SK-N-SH (cell line): ENCODE results near the gene NCF2. TPM values are rescaled to one million over a fixed set of nuclear protein-coding genes. Genes with fewer than 3 reads are reported as not detected.

ENCODE experiments used
- CTCF ChIA-PET: fragments of 300-600, 350-600 bp; formaldehyde crosslinking; extraction: SDS; loops from one replicate; lab custom pipeline; 2021; lab: Yijun Ruan, JAX
- POLR2A ChIA-PET: fragments of 350-600 bp; sonication (Branson Sonifier 250); formaldehyde crosslinking; extraction: SDS; loops from one replicate; lab custom pipeline; 2020; ENCODE audit warnings: antibody characterized with exemption, inconsistent platforms; lab: Yijun Ruan, JAX
- DNase-seq: peaks from one replicate; pipeline ENCODE4 v3.0.0; 2012
- H2AFZ ChIP-seq: fragments of 200-600 bp; sonication (generic); 2 replicates; pipeline ENCODE4 v1.8.1; 2016; ENCODE audit warnings: antibody characterized with exemption, mild to moderate bottlenecking, low read depth
- H3F3A ChIP-seq: fragments of 200-600 bp; sonication (generic); replicated peaks from 2 replicates; pipeline ENCODE3; 2016; ENCODE audit warnings: antibody characterized with exemption, mild to moderate bottlenecking; ENCODE audit not compliant: insufficient read depth
- H3K27ac ChIP-seq, 2 experiments: fragments of 200-500 bp in 1 of 2; fragments of 200-600 bp in 1 of 2; sonication (Bioruptor generic) in 1 of 2; sonication (generic), shearing (Covaris generic) in 1 of 2; 2 replicates each; pipeline versions ENCODE4 v1.5.1 to v1.6.1; 2014 to 2016; ENCODE audit warnings: low read depth in 2 of 2, inconsistent platforms in 1 of 2, low read length in 1 of 2, mild to moderate bottlenecking in 1 of 2, mixed read lengths in 1 of 2
- H3K27me3 ChIP-seq: fragments of 200-600 bp; sonication (generic), shearing (Covaris generic); 2 replicates; pipeline ENCODE4 v1.6.1; 2016; ENCODE audit warnings: mixed run types; ENCODE audit not compliant: insufficient read depth
- H3K36me3 ChIP-seq, 2 experiments: fragments of 200-500 bp in 1 of 2; fragments of 200-600 bp in 1 of 2; sonication (Bioruptor generic) in 1 of 2; sonication (generic) in 1 of 2; replicated peaks in 1 of 2; 2 replicates each; pipeline versions ENCODE3 to v1.5.1; 2014 to 2016; ENCODE audit warnings: low read length in 1 of 2, mild to moderate bottlenecking in 1 of 2; ENCODE audit not compliant: insufficient read depth in 2 of 2, control insufficient read depth in 1 of 2
- H3K4me1 ChIP-seq, 2 experiments: fragments of 200-500 bp in 1 of 2; fragments of 200-600 bp in 1 of 2; sonication (Bioruptor generic) in 1 of 2; sonication (generic), shearing (Covaris generic) in 1 of 2; 2 replicates each; pipeline versions ENCODE4 v1.5.1 to v1.6.1; 2014 to 2016; ENCODE audit warnings: low read depth in 1 of 2, low read length in 1 of 2, mixed run types in 1 of 2; ENCODE audit not compliant: insufficient read depth in 2 of 2, control insufficient read depth in 1 of 2
- H3K4me2 ChIP-seq: fragments of 200-600 bp; sonication (generic), shearing (Covaris generic); 2 replicates; pipeline ENCODE4 v1.6.1; 2017; ENCODE audit warnings: mixed run types
- H3K4me3 ChIP-seq, 2 experiments: fragments of 200-500 bp in 1 of 2; fragments of 200-600 bp in 1 of 2; sonication (Bioruptor generic) in 1 of 2; sonication (generic), shearing (Covaris generic) in 1 of 2; 2 replicates each; pipeline versions ENCODE4 v1.5.1 to v1.8.1; 2014 to 2016; ENCODE audit warnings: low read depth in 2 of 2, inconsistent platforms in 1 of 2, low read length in 1 of 2, mild to moderate bottlenecking in 1 of 2, mixed read lengths in 1 of 2, moderate library complexity in 1 of 2
- H3K79me2 ChIP-seq: fragments of 200-600 bp; sonication (generic); 2 replicates; pipeline ENCODE4 v1.8.1; 2017; ENCODE audit warnings: mild to moderate bottlenecking; ENCODE audit not compliant: insufficient read depth
- H3K9ac ChIP-seq: fragments of 200-600 bp; sonication (generic); 2 replicates; pipeline ENCODE4 v1.6.1; 2017; ENCODE audit warnings: mixed run types
- H3K9me2 ChIP-seq: fragments of 200-600 bp; sonication (generic); 2 replicates; pipeline ENCODE4 v1.6.1; 2017; ENCODE audit warnings: mixed run types
- H3K9me3 ChIP-seq: fragments of 200-600 bp; sonication (generic); 2 replicates; pipeline ENCODE4 v1.6.1; 2017; ENCODE audit warnings: mixed run types, mild to moderate bottlenecking, moderate library complexity
- H4K20me1 ChIP-seq: fragments of 200-600 bp; sonication (generic); 2 replicates; pipeline ENCODE4 v1.6.1; 2017; ENCODE audit warnings: mild to moderate bottlenecking, mixed run types; ENCODE audit not compliant: insufficient read depth
- CHD2 ChIP-seq: fragments of 150-350 bp; IDR thresholded peaks from 2 replicates; pipeline ENCODE4 v1.6.1; 2018; ENCODE audit warnings: low read length; ENCODE audit not compliant: partially characterized antibody
- ELF1 ChIP-seq: IDR thresholded peaks from 2 replicates; pipeline ENCODE4 v1.4.0; 2012
- EP300 ChIP-seq, 2 experiments: IDR thresholded peaks; 2 replicates each; pipeline versions ENCODE4 v1.4.0 to v1.6.1; 2012; ENCODE audit warnings: borderline replicate concordance in 1 of 2, low read depth in 1 of 2, low read length in 1 of 2
- EZH2phosphoT487 ChIP-seq: fragments of 200-600 bp; sonication (generic); IDR thresholded peaks from 2 replicates; pipeline ENCODE4 v1.6.1; 2017; ENCODE audit warnings: low read depth, mixed run types, mild to moderate bottlenecking, antibody characterized with exemption, moderate library complexity, borderline replicate concordance
- FOSL2 ChIP-seq: IDR thresholded peaks from 2 replicates; pipeline ENCODE4 v1.4.0; 2012; ENCODE audit warnings: low read depth, mild to moderate bottlenecking, moderate library complexity, borderline replicate concordance
- FOXM1 ChIP-seq: IDR thresholded peaks from 2 replicates; pipeline ENCODE4 v1.4.0; 2012; ENCODE audit warnings: low read depth, mild to moderate bottlenecking
- GABPA ChIP-seq: IDR thresholded peaks from 2 replicates; pipeline ENCODE4 v1.4.0; 2012; ENCODE audit warnings: low read depth, mild to moderate bottlenecking
- GATA2 ChIP-seq: sonication (generic); formaldehyde crosslinking; IDR thresholded peaks from 2 replicates; pipeline ENCODE4 v1.5.0; 2020; ENCODE audit warnings: mild to moderate bottlenecking, missing genetic modification reagents
- JUND ChIP-seq: IDR thresholded peaks from 2 replicates; pipeline ENCODE4 v1.4.0; 2012
- NFIC ChIP-seq: IDR thresholded peaks from 2 replicates; pipeline ENCODE4 v1.4.0; 2012; ENCODE audit warnings: borderline replicate concordance
- NRF1 ChIP-seq: IDR thresholded peaks from 2 replicates; pipeline ENCODE4 v1.6.1; 2012; ENCODE audit warnings: low read depth, mild to moderate bottlenecking, low read length
- RAD21 ChIP-seq: IDR thresholded peaks from 2 replicates; pipeline ENCODE4 v1.6.1; 2012; ENCODE audit warnings: mild to moderate bottlenecking, low read length
- RXRA ChIP-seq: IDR thresholded peaks from 2 replicates; pipeline ENCODE4 v1.4.0; 2012; ENCODE audit warnings: low read depth, mild to moderate bottlenecking, borderline replicate concordance
- SIN3A ChIP-seq: IDR thresholded peaks from 2 replicates; pipeline ENCODE4 v1.6.1; 2012; ENCODE audit warnings: low read depth, mild to moderate bottlenecking, low read length, moderate library complexity, borderline replicate concordance
- TCF12 ChIP-seq: IDR thresholded peaks from 2 replicates; pipeline ENCODE4 v1.4.0; 2012
- USF1 ChIP-seq: IDR thresholded peaks from 2 replicates; pipeline ENCODE4 v1.4.0; 2012; ENCODE audit warnings: low read depth, borderline replicate concordance
- WGBS: methylation state at CpG from one replicate; pipeline ENCODE4 v1.1.6; 2017; ENCODE audit warnings: low lambda C conversion rate; 5-methylcytosine and 5-hydroxymethylcytosine counted together
- polyA plus RNA-seq, 3 experiments: library from polyadenylated mRNA; depleted of rRNA; stranded (reverse); fragments of >200 nt; gene quantifications; 2 replicates each; pipeline ENCODE4 v1.2.3, GENCODE V29; 2012
- TF ChIP-seq, protein P1 (sequence below): fragments of 150-350 bp; IDR thresholded peaks from 2 replicates; pipeline ENCODE4 v1.6.1; 2017; ENCODE audit warnings: antibody characterized with exemption, low read length, low read depth, borderline replicate concordance
- TF ChIP-seq, protein P2 (sequence below): fragments of 200-600 bp; sonication (generic); IDR thresholded peaks from 2 replicates; pipeline ENCODE4 v1.6.1; 2017; ENCODE audit warnings: antibody characterized with exemption, mild to moderate bottlenecking, moderate library complexity
- TF ChIP-seq, protein P3 (sequence below): IDR thresholded peaks from 2 replicates; pipeline ENCODE4; 2012

Gene NCF2
- polyA plus RNA-seq, 1 of the 3 experiments (the other 2 are of a cell fraction), result 2.0 TPM

DNA sequence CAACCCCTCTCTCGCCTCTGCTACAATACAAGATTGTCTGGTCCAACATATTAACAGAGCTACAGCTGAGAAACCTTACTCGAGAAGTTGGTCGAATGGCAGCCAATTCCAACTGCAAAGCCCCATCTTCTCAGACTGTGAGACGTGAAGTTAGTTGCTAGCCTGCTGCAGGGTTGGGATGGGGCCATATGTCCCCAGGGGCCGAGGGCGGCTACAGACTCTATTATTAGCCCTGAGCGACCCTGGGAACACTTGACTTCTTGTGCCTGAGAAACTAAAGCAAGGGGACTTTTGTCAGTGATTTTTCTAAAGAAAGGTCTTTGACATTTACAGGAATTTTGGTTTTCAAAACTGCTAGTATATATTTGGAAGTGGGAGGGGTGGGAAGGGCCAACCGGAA, 13.7 kb downstream of the NCF2 start:
- POLR2A ChIA-PET, result no interaction called here

GRCh38 chr1:183575606-183576005, 14.7 kb downstream of the NCF2 start:
- DNase-seq, result no peak
- no peaks in the 10 kb centered on the region for H3K9me3 ChIP-seq

More for the DNA sequence above, 13.7 kb downstream of the NCF2 start:
- peaks cover 4% of the 10 kb centered on the region for H3F3A ChIP-seq
- 78% methylated on average over 8 of the region's 8 CpGs for WGBS
- no peak overlapping the region for H3K27ac ChIP-seq
- H3K4me2 ChIP-seq, result no peak overlapping the region
- no peaks in the 10 kb centered on the region for H4K20me1 ChIP-seq
- no peak overlapping the region for H3K4me3 ChIP-seq
- no peak for TF ChIP-seq RAD21
- no peak for TF ChIP-seq NRF1
- no peak for TF ChIP-seq NFIC
- no peak for TF ChIP-seq ELF1
- no peak for TF ChIP-seq EZH2phosphoT487
- TF ChIP-seq JUND, result no peak
- TF ChIP-seq GATA2 (CRISPR knock-in tag), result no peak
- TF ChIP-seq, protein P1, sequence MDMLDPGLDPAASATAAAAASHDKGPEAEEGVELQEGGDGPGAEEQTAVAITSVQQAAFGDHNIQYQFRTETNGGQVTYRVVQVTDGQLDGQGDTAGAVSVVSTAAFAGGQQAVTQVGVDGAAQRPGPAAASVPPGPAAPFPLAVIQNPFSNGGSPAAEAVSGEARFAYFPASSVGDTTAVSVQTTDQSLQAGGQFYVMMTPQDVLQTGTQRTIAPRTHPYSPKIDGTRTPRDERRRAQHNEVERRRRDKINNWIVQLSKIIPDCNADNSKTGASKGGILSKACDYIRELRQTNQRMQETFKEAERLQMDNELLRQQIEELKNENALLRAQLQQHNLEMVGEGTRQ, result no peak
- TF ChIP-seq EP300 (IDR thresholded peaks at IDR 0.05; ENCODE audit: borderline replicate concordance in 1 of 2, low read depth in 1 of 2, low read length in 1 of 2), result no peak
- TF ChIP-seq SIN3A, result no peak
- H3K9me2 ChIP-seq, result no peaks in the 10 kb centered on the region
- no peak overlapping the region for H3K9ac ChIP-seq
- no peaks in the 10 kb centered on the region for H3K36me3 ChIP-seq
- no peaks in the 10 kb centered on the region for H3K79me2 ChIP-seq
- H3K4me1 ChIP-seq, result no peaks in the 10 kb centered on the region
- CTCF ChIA-PET, result interaction anchor here (0.5 to 1.6 kb wide), 2 partner anchors 32 to 210 kb away, joined by 3 read pairs; no protein-coding TSS in a partner anchor
- no peak overlapping the region for H2AFZ ChIP-seq
- H3K9me3 ChIP-seq, result no peaks in the 10 kb centered on the region
- DNase-seq, result no peak
- no peaks in the 10 kb centered on the region for H3K27me3 ChIP-seq

DNA sequence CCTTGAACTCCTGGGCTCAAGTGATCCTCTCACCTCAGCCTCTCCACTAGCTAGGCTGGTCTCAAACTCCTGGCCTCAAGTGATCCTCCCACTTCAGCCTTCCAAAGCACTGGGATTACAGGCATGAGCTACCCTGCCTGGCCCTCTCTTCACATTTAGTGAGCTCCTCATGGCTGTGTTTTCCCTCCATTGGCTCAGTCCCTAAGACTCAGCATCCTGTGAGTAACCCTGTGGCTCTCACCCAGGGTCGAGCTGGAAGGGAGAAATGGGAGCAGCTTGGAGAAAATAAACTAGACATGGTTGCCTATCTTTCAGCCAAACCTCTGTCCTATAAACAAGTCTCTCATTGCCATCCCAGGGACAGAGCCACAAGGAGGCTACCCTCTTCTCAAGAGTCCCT, 17.5 kb downstream of the NCF2 start:
- POLR2A ChIA-PET, result no interaction called here
- Histone ChIP-seq H3K9me3 (no peaks in the 10 kb centered on the region), H3K4me3 (no peak overlapping the region), H3K4me1 (peaks cover 0 to 8% of the 10 kb centered on the region in 2 experiments; a peak in 2 of 4 replicates), H3K9me2 (no peaks in the 10 kb centered on the region), H3K36me3 (no peaks in the 10 kb centered on the region), H2AFZ (no peak overlapping the region), H3K27me3 (no peaks in the 10 kb centered on the region), H3K27ac (no peak overlapping the region), H3K9ac (no peak overlapping the region), H3K4me2 (no peak overlapping the region), H3K79me2 (no peaks in the 10 kb centered on the region), H4K20me1 (no peaks in the 10 kb centered on the region), H3F3A (peaks cover 7% of the 10 kb centered on the region)
- TF ChIP-seq FOSL2 (no peak), GABPA (no peak), SIN3A (no peak), GATA2 (CRISPR knock-in tag) (no peak), TCF12 (no peak), USF1 (no peak), EP300 (IDR thresholded peaks at IDR 0.05; ENCODE audit: borderline replicate concordance in 1 of 2, low read depth in 1 of 2, low read length in 1 of 2) (no peak), RXRA (no peak), FOXM1 (no peak)
- TF ChIP-seq, protein P2, sequence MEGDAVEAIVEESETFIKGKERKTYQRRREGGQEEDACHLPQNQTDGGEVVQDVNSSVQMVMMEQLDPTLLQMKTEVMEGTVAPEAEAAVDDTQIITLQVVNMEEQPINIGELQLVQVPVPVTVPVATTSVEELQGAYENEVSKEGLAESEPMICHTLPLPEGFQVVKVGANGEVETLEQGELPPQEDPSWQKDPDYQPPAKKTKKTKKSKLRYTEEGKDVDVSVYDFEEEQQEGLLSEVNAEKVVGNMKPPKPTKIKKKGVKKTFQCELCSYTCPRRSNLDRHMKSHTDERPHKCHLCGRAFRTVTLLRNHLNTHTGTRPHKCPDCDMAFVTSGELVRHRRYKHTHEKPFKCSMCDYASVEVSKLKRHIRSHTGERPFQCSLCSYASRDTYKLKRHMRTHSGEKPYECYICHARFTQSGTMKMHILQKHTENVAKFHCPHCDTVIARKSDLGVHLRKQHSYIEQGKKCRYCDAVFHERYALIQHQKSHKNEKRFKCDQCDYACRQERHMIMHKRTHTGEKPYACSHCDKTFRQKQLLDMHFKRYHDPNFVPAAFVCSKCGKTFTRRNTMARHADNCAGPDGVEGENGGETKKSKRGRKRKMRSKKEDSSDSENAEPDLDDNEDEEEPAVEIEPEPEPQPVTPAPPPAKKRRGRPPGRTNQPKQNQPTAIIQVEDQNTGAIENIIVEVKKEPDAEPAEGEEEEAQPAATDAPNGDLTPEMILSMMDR, result no peak
- TF ChIP-seq, protein P3, sequence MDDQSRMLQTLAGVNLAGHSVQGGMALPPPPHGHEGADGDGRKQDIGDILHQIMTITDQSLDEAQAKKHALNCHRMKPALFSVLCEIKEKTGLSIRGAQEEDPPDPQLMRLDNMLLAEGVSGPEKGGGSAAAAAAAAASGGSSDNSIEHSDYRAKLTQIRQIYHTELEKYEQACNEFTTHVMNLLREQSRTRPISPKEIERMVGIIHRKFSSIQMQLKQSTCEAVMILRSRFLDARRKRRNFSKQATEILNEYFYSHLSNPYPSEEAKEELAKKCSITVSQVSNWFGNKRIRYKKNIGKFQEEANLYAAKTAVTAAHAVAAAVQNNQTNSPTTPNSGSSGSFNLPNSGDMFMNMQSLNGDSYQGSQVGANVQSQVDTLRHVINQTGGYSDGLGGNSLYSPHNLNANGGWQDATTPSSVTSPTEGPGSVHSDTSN, result no peak
- DNase-seq, result no peak
- WGBS, result 20% methylated on average over 1 of the region's 1 CpG
- CTCF ChIA-PET, result interaction anchor here (0.9 kb wide), 1 partner anchor 37 kb away, joined by 3 read pairs; no protein-coding TSS in a partner anchor

More at GRCh38 chr1:183575606-183576005, 14.7 kb downstream of the NCF2 start:
- TF ChIP-seq EP300 (IDR thresholded peaks at IDR 0.05; ENCODE audit: borderline replicate concordance in 1 of 2, low read depth in 1 of 2, low read length in 1 of 2) (no peak), RXRA (no peak), CHD2 (no peak)
- Histone ChIP-seq H4K20me1 (no peaks in the 10 kb centered on the region), H3K79me2 (no peaks in the 10 kb centered on the region), H3K4me1 (no peaks in the 10 kb centered on the region), H3K9me2 (no peaks in the 10 kb centered on the region), H3K36me3 (no peaks in the 10 kb centered on the region), H3K27ac (no peak overlapping the region), H3K4me3 (no peak overlapping the region), H3K9ac (no peak overlapping the region), H3F3A (peaks cover 7% of the 10 kb centered on the region), H2AFZ (no peak overlapping the region), H3K27me3 (no peaks in the 10 kb centered on the region), H3K4me2 (no peak overlapping the region)
- ChIA-PET CTCF (interaction anchor here (0.7 kb wide), 1 partner anchor 15 kb away, joined by 3 read pairs; no protein-coding TSS in a partner anchor), POLR2A (no interaction called here)
- 82% methylated on average over 5 of the region's 5 CpGs for WGBS
